Hepatocyte (in vitro differentiated cells): Measurements from ENCODE around the gene PPIP5K2.

Experiments used
- EZH2 ChIP-seq: fragments of 200-600 bp; sonication (generic); IDR thresholded peaks from 2 replicates; pipeline ENCODE4 v1.6.1; 2016; ENCODE audit warnings: antibody characterized with exemption, mild to moderate bottlenecking, borderline replicate concordance
- EZH2phosphoT487 ChIP-seq: fragments of 200-600 bp; sonication (generic); IDR thresholded peaks from one replicate; pipeline ENCODE4 v1.6.1; 2018; ENCODE audit warnings: antibody characterized with exemption, mild to moderate bottlenecking, low read depth, moderate library complexity; ENCODE audit not compliant: unreplicated experiment, severe bottlenecking
- TF ChIP-seq, protein P1 (sequence below): fragments of 200-600 bp; sonication (generic); IDR thresholded peaks from 2 replicates; pipeline ENCODE4 v1.5.1; 2016; ENCODE audit warnings: antibody characterized with exemption, mild to moderate bottlenecking; ENCODE audit not compliant: poor library complexity

- TF ChIP-seq EZH2 (no peak), EZH2phosphoT487 (no peak)
- TF ChIP-seq, protein P1, sequence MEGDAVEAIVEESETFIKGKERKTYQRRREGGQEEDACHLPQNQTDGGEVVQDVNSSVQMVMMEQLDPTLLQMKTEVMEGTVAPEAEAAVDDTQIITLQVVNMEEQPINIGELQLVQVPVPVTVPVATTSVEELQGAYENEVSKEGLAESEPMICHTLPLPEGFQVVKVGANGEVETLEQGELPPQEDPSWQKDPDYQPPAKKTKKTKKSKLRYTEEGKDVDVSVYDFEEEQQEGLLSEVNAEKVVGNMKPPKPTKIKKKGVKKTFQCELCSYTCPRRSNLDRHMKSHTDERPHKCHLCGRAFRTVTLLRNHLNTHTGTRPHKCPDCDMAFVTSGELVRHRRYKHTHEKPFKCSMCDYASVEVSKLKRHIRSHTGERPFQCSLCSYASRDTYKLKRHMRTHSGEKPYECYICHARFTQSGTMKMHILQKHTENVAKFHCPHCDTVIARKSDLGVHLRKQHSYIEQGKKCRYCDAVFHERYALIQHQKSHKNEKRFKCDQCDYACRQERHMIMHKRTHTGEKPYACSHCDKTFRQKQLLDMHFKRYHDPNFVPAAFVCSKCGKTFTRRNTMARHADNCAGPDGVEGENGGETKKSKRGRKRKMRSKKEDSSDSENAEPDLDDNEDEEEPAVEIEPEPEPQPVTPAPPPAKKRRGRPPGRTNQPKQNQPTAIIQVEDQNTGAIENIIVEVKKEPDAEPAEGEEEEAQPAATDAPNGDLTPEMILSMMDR = no peak
Measured at GRCh38 chr5:103112910-103113309, 7.2 kb upstream of the PPIP5K2 start.
